HL-60 (cell line): ENCODE measurements around the gene PCLO.

Experiments used
- CTCF ChIP-seq: IDR thresholded peaks from one replicate; pipeline ENCODE4 v1.5.1; 2011; ENCODE audit warnings: low read length, control low read depth, inconsistent platforms; ENCODE audit not compliant: insufficient read depth
- POLR2AphosphoS5 ChIP-seq: IDR thresholded peaks from 2 replicates; pipeline ENCODE4 v1.6.1; 2012; ENCODE audit warnings: low read depth

- TF ChIP-seq CTCF (no peak), POLR2AphosphoS5 (no peak)
Observed at GRCh38 chr7:82732677-82733076, 430.0 kb downstream of the PCLO start.
